HCT116 (cell line): ENCODE measurements around the gene EIPR1. TPM values are rescaled to one million over a fixed set of nuclear protein-coding genes. Genes with fewer than 3 reads are reported as not detected.

Source experiments
- ATAC-seq: fragments of 200-7000 bp; cut with Tn5 transposase; 2 replicates; pipeline ENCODE4 v1.9.1; 2020; ENCODE audit warnings: mild to moderate bottlenecking, moderate library complexity
- BruUV-seq: library from RNA; stranded (reverse); fragments of 400-500 nt; replicated peaks from 2 replicates; lab custom pipeline; 2021; lab: Mats Ljungman, UMichigan
- CTCF ChIA-PET: fragments of 300-600 bp; sonication (Branson Sonifier 250); formaldehyde crosslinking; loops from one replicate; lab custom pipeline; 2021; ENCODE audit warnings: antibody characterized with exemption; lab: Charles Lee
- POLR2A ChIA-PET: fragments of 300-600, 350-600 bp; sonication (Branson Sonifier 250); formaldehyde crosslinking; loops from one replicate; lab custom pipeline; 2021; ENCODE audit warnings: antibody characterized with exemption; lab: Charles Lee
- RAD21 ChIA-PET, 2 experiments: fragments of 300-600 bp; sonication (Branson Sonifier 250); formaldehyde crosslinking; loops; one replicate each; lab custom pipeline; 2023; ENCODE audit warnings: low total read pairs in 2 of 2; ENCODE audit not compliant: uncharacterized antibody in 2 of 2, unreplicated experiment in 2 of 2, low non-redundant PET in 1 of 2; lab: Charles Lee
- DNase-seq: peaks from one replicate; pipeline ENCODE4 v3.0.0-alpha.2; 2010; ENCODE audit warnings: low read depth, low spot score
- H2AFZ ChIP-seq: fragments of 200-600 bp; shearing (Covaris generic), sonication (generic); 2 replicates; pipeline ENCODE4 v1.6.1; 2017; ENCODE audit warnings: low read depth, mixed run types, mixed read lengths, antibody characterized with exemption, low read length; ENCODE audit not compliant: poor library complexity, severe bottlenecking
- H3K27ac ChIP-seq: 2 replicates; pipeline ENCODE4 v1.5.1; 2012; ENCODE audit warnings: low read depth, low read length
- H3K27me3 ChIP-seq: fragments of 200-600 bp; sonication (generic); 2 replicates; pipeline ENCODE4 v1.6.1; 2016; ENCODE audit warnings: mixed run types, low read length, mixed read lengths; ENCODE audit not compliant: insufficient read depth
- H3K36me3 ChIP-seq, 2 experiments: fragments of 200-500 bp in 1 of 2; fragments of 200-600 bp in 1 of 2; sonication (Bioruptor generic) in 1 of 2; sonication (generic) in 1 of 2; 2 replicates each; pipeline versions ENCODE4 v1.5.1 to v1.6.1; 2014 to 2016; ENCODE audit warnings: low read length in 2 of 2, inconsistent platforms in 1 of 2, mixed read lengths in 1 of 2, mixed run types in 1 of 2; ENCODE audit not compliant: insufficient read depth in 2 of 2, control insufficient read depth in 1 of 2
- H3K4me1 ChIP-seq, 2 experiments: fragments of 200-600 bp in 1 of 2; sonication (generic) in 1 of 2; 2 replicates each; pipeline versions ENCODE4 v1.5.1 to v1.6.1; 2012 to 2017; ENCODE audit warnings: low read length in 2 of 2, inconsistent platforms in 1 of 2, mild to moderate bottlenecking in 1 of 2, mixed read lengths in 1 of 2, mixed run types in 1 of 2, moderate library complexity in 1 of 2; ENCODE audit not compliant: insufficient read depth in 2 of 2, control insufficient read depth in 1 of 2
- H3K4me2 ChIP-seq: fragments of 200-600 bp; sonication (generic); 2 replicates; pipeline ENCODE4 v1.6.1; 2017; ENCODE audit warnings: mixed run types, low read length, mixed read lengths
- H3K4me3 ChIP-seq, 2 experiments: fragments of 200-600 bp in 1 of 2; sonication (generic) in 1 of 2; replicated peaks in 1 of 2; 2 replicates each; pipeline ENCODE4 v1.5.1; 2011 to 2016; ENCODE audit warnings: low read length in 2 of 2, control low read depth in 1 of 2, low read depth in 1 of 2, mild to moderate bottlenecking in 1 of 2, mixed read lengths in 1 of 2, mixed run types in 1 of 2
- H3K79me2 ChIP-seq: fragments of 200-600 bp; sonication (generic); 2 replicates; pipeline ENCODE4 v1.6.1; 2017; ENCODE audit warnings: mild to moderate bottlenecking, mixed run types, low read length, moderate library complexity, mixed read lengths; ENCODE audit not compliant: insufficient read depth
- H3K9ac ChIP-seq: fragments of 200-600 bp; sonication (generic); 2 replicates; pipeline ENCODE4 v1.6.1; 2016; ENCODE audit warnings: low read length, mixed read lengths
- H3K9me2 ChIP-seq: fragments of 200-600 bp; sonication (generic), shearing (Covaris generic); 2 replicates; pipeline ENCODE4 v1.6.1; 2017; ENCODE audit warnings: mixed run types, mild to moderate bottlenecking, moderate library complexity; ENCODE audit not compliant: insufficient read depth
- H3K9me3 ChIP-seq, 2 experiments: fragments of 200-500 bp in 1 of 2; fragments of 200-600 bp in 1 of 2; sonication (Bioruptor generic) in 1 of 2; sonication (generic) in 1 of 2; 2 replicates each; pipeline ENCODE4 v1.6.1; 2014 to 2017; ENCODE audit warnings: low read length in 2 of 2, mixed read lengths in 2 of 2, inconsistent platforms in 1 of 2, low read depth in 1 of 2, mild to moderate bottlenecking in 1 of 2, mixed run types in 1 of 2, moderate library complexity in 1 of 2; ENCODE audit not compliant: control insufficient read depth in 1 of 2, insufficient read depth in 1 of 2
- H4K20me1 ChIP-seq: fragments of 200-600 bp; sonication (generic), shearing (Covaris generic); 2 replicates; pipeline ENCODE4 v1.6.1; 2017; ENCODE audit warnings: mixed run types, mild to moderate bottlenecking, moderate library complexity; ENCODE audit not compliant: insufficient read depth
- CBX3 ChIP-seq: IDR thresholded peaks from 2 replicates; pipeline ENCODE4 v1.6.1; 2012; ENCODE audit warnings: low read depth
- ELF1 ChIP-seq: IDR thresholded peaks from 2 replicates; pipeline ENCODE4 v1.6.1; 2012; ENCODE audit warnings: low read depth, borderline replicate concordance
- EZH2 ChIP-seq: fragments of 200-600 bp; sonication (generic); IDR thresholded peaks from 2 replicates; pipeline ENCODE4 v1.6.1; 2017; ENCODE audit warnings: antibody characterized with exemption, mixed run types
- FOSL1 ChIP-seq: IDR thresholded peaks from 2 replicates; pipeline ENCODE4 v1.6.1; 2012; ENCODE audit warnings: low read depth
- POLR2A ChIP-seq: IDR thresholded peaks from 2 replicates; pipeline ENCODE4 v1.7.0; 2011; ENCODE audit warnings: borderline replicate concordance; ENCODE audit not compliant: insufficient read depth, insufficient read length; ENCODE audit errors: extremely low read depth
- POLR2AphosphoS5 ChIP-seq: IDR thresholded peaks from 2 replicates; pipeline ENCODE4 v1.6.1; 2011; ENCODE audit warnings: mild to moderate bottlenecking, low read depth, low read length, moderate library complexity
- RAD21 ChIP-seq: IDR thresholded peaks from 2 replicates; pipeline ENCODE4 v1.6.1; 2012; ENCODE audit warnings: low read depth, mild to moderate bottlenecking
- REST ChIP-seq: IDR thresholded peaks from 2 replicates; pipeline ENCODE4 v1.6.1; 2012; ENCODE audit warnings: low read depth
- SRF ChIP-seq: IDR thresholded peaks from 2 replicates; pipeline ENCODE4 v1.6.1; 2012; ENCODE audit warnings: low read depth
- YY1 ChIP-seq: IDR thresholded peaks from 2 replicates; pipeline ENCODE4 v1.6.1; 2011; ENCODE audit warnings: low read length, low read depth, moderate library complexity, mild to moderate bottlenecking; ENCODE audit not compliant: insufficient replicate concordance; ENCODE audit errors: extremely low read depth
- ZNF274 ChIP-seq: fragments of 200-500 bp; sonication (Bioruptor generic); IDR thresholded peaks from 2 replicates; pipeline ENCODE4 v1.6.1; 2014; ENCODE audit warnings: mild to moderate bottlenecking, low read depth, low read length, inconsistent platforms
- intact Hi-C: fragments of 100-400 bp; cut with micrococcal nuclease; formaldehyde crosslinking; loops from 2 replicates; pipeline ENCODE4 v1.10.0; 2022
- total RNA-seq: library from RNA; stranded (reverse); gene quantifications from one replicate; pipeline ENCODE4 v1.2.1, GENCODE V29; 2021; ENCODE audit not compliant: unreplicated experiment

EIPR1 gene
- total RNA-seq, 1 experiment from 2014 or later = 36.9 TPM

GRCh38 chr2:3280197-3280596 lies 97.4 kb downstream of the EIPR1 start (continued):
- no peak for TF ChIP-seq REST

GRCh38 chr2:3279236-3279960 lies 98.2 kb downstream of the EIPR1 start:
- H3K4me2 ChIP-seq = no peak overlapping the region
- POLR2A ChIA-PET = no interaction called here
- no TSS peak for BruUV-seq
- no peak overlapping the region for H2AFZ ChIP-seq
- no peak overlapping the region for H3K4me3 ChIP-seq
- H3K4me1 ChIP-seq = no peaks in the 10 kb centered on the region
- H3K27me3 ChIP-seq = no peaks in the 10 kb centered on the region
- RAD21 ChIA-PET = no interaction called here
- H4K20me1 ChIP-seq = no peaks in the 10 kb centered on the region
- no peaks in the 10 kb centered on the region for H3K9me3 ChIP-seq
- DNase-seq = no peak
- intact Hi-C loops = no loop called here
- H3K9ac ChIP-seq = no peak overlapping the region
- CTCF ChIA-PET = no interaction called here
- H3K27ac ChIP-seq = no peak overlapping the region
- peaks cover 13% of the 10 kb centered on the region; the same call in 1 of the 2 replicates for H3K79me2 ChIP-seq
- no peak for ATAC-seq
- no peaks in the 10 kb centered on the region for H3K36me3 ChIP-seq
- no peaks in the 10 kb centered on the region for H3K9me2 ChIP-seq
- no peak for TF ChIP-seq CBX3
- TF ChIP-seq POLR2AphosphoS5 = no peak
- TF ChIP-seq POLR2A = no peak
- no peak for TF ChIP-seq FOSL1
- no peak for TF ChIP-seq ZNF274
- no peak for TF ChIP-seq REST
- no peak for TF ChIP-seq SRF
- no peak for TF ChIP-seq EZH2
- TF ChIP-seq RAD21 = no peak
- TF ChIP-seq ELF1 = no peak
- no peak for TF ChIP-seq YY1
- TF ChIP-seq, all 23 proteins: peak for 0
